Renal cortex interstitium (tissue), 11 donors: ENCODE data around the gene ELOVL5. TPM values are rescaled to one million over a fixed set of nuclear protein-coding genes. Genes with fewer than 3 reads are reported as not detected.

Experiments used
- DNase-seq, 11 donors: peaks; one replicate each; pipeline ENCODE4 v3.0.0-alpha.2; 2013; ENCODE audit warnings: low read depth in 9 of 11, low spot score in 4 of 11; ENCODE audit errors: extremely low read depth in 1 of 11
- polyA plus RNA-seq, 3 donors: library from polyadenylated mRNA; unstranded; fragments of 120-200 nt; gene quantifications; one replicate each; pipeline ENCODE4 v1.2.1, GENCODE V29; 2013; ENCODE audit not compliant: insufficient read length in 3 of 3

ELOVL5 gene
- polyA plus RNA-seq, 3 donors: 76.5 to 90.7 (median 77.9) TPM

DNA sequence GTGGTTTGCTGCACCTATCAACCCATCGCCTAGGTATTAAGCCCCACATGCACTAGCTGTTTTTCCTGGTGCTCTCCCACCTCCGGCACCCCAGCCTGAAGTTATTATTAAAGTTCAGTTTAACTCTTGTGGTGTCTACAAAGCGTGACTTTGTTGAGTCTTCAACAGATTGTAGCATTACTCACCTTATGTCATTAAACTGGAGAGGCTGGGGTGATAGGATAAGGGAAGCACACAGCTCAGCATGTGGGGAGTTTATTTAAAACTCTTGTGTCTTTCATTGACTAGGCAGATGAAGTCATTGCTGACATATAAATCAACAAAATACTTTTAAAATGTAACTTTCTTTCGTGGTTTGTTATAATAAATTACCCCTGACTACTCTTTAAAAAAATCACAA lies 115.4 kb downstream of the ELOVL5 start:
- no peak for DNase-seq

DNA sequence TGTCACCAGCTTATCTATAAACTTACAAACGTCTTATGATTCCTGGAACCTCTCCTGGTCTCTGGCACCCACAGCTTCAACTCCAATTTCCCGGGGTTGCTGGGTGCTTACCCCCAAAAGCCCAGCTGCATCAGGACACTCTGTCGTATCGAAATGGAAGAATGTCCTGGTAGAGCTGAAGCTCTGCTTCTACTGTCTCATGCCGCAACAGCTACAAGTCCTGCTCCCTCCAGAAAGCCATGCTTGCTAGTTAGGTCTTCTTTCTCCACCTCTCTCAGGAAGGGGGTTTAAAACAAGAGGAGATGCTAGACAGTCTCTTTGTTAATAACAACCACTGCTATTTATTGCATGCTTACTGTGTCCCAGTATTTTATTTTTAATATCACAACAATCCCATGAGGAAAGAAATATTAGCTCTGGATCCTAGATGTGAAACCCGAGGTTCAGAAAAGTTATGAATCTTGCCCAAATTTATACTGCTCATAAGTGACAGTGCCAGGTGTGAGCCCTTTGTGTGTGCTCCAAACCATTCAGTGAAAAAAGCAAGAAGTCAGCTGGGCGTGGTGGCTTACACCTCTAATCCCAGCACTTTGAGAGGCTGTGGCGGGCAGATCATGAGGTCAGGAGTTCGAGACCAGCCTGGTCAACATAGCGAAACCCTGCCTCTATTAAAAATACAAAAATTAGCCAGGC lies 117.8 kb downstream of the ELOVL5 start:
- DNase-seq: no peak

DNA sequence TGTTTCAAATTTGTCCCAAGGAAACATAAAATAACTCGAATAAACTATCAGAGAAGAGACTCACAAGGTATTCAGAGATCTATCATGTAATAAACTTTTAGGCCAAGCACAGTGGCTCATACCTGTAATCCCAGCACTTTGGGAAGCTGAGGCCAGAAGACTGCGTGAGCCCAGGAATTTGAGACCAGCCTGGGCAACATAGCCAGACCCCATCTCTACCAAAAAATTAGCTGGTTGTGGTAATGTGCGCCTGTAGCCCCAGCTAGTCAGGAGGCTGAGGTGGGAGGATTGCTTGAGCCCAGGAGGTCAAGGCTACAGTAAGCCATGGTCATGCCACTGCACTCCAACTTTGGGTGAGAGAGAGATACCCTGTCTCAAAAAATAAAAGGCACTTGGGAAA lies 120.9 kb downstream of the ELOVL5 start:
- DNase-seq: no peak

DNA sequence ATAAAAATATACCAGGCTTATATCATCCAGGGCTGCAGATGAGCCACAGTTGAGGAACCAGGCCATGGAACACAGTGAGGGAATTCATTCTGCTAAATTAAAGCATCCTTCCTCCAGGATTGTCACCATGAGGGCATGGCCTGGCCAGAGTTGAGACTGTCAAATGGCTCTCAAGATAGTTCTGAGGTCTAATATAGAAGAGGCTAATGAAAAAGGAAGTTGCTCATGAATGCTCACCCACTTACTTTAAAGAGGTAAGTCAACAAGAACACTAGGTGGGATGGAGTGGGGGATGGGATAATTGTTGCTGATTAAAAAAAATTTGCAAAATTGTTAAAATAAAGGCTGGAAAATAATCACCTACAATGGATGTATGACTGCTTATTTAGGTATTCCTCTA lies 128.1 kb downstream of the ELOVL5 start:
- no peak for DNase-seq

Other genes with a start within 250 kb of the ELOVL5 start
- gene GCM1, start 200.1 kb downstream of the ELOVL5 start, polyA plus RNA-seq: under 1 TPM; 0.06 to 0.23 (median 0.08) TPM
- 10 to 100 TPM; 20.5 to 26.1 (median 24.9) TPM for gene GCLC, start 196.2 kb upstream of the ELOVL5 start, polyA plus RNA-seq